GM12878 (cell line): ENCODE data around the gene LYSMD1. TPM values are rescaled to one million over a fixed set of nuclear protein-coding genes. Genes with fewer than 3 reads are reported as not detected.

ENCODE experiments used
- CHD1 ChIP-seq: IDR thresholded peaks from 2 replicates; pipeline ENCODE4 v1.6.1; 2012; ENCODE audit warnings: low read depth, low read length, improper control_type of control experiment
- CREB1 ChIP-seq: IDR thresholded peaks from 2 replicates; pipeline ENCODE4 v1.6.1; 2012; ENCODE audit warnings: low read depth, mild to moderate bottlenecking, inconsistent platforms
- CREM ChIP-seq: IDR thresholded peaks from 2 replicates; pipeline ENCODE4 v1.6.1; 2014; ENCODE audit warnings: antibody characterized with exemption, low read depth
- ESRRA ChIP-seq: IDR thresholded peaks from 2 replicates; pipeline ENCODE4 v1.6.1; 2012; ENCODE audit warnings: mild to moderate bottlenecking, low read length, improper control_type of control experiment
- HDGF ChIP-seq: fragments of 450-650 bp; IDR thresholded peaks from 2 replicates; pipeline ENCODE4 v1.6.1; 2016; ENCODE audit warnings: antibody characterized with exemption
- JUND ChIP-seq: IDR thresholded peaks from 2 replicates; pipeline ENCODE4 v1.6.1; 2012; ENCODE audit warnings: low read depth, mild to moderate bottlenecking, low read length, improper control_type of control experiment, moderate library complexity
- KDM1A ChIP-seq: fragments of 200-600 bp; sonication (generic); IDR thresholded peaks from 2 replicates; pipeline ENCODE4 v1.6.1; 2016; ENCODE audit warnings: borderline replicate concordance
- NBN ChIP-seq: fragments of 450-650 bp; IDR thresholded peaks from 2 replicates; pipeline ENCODE4 v1.6.1; 2016
- NFXL1 ChIP-seq: fragments of 450-650 bp; IDR thresholded peaks from 2 replicates; pipeline ENCODE4 v1.6.1; 2017; ENCODE audit warnings: antibody characterized with exemption, mild to moderate bottlenecking, borderline replicate concordance
- POU2F2 ChIP-seq: IDR thresholded peaks from 3 replicates; pipeline ENCODE4 v1.6.1; 2011; ENCODE audit warnings: low read depth, mild to moderate bottlenecking, low read length, borderline replicate concordance
- RELA ChIP-seq: fragments of 450-650 bp; IDR thresholded peaks from 2 replicates; pipeline ENCODE4 v1.8.0; 2014; ENCODE audit warnings: borderline replicate concordance; ENCODE audit not compliant: partially characterized antibody
- SMAD5 ChIP-seq: IDR thresholded peaks from 2 replicates; pipeline ENCODE4 v1.6.1; 2016; ENCODE audit warnings: antibody characterized with exemption, low read depth
- SMARCA5 ChIP-seq: fragments of 450-650 bp; IDR thresholded peaks from 2 replicates; pipeline ENCODE4 v1.6.1; 2017; ENCODE audit warnings: mild to moderate bottlenecking
- SREBF2 ChIP-seq: IDR thresholded peaks from 2 replicates; pipeline ENCODE4 v1.6.1; 2012; ENCODE audit warnings: mild to moderate bottlenecking, low read length
- YY1 ChIP-seq: IDR thresholded peaks from 2 replicates; pipeline ENCODE4 v1.6.1; 2011; ENCODE audit warnings: low read depth, mild to moderate bottlenecking, low read length
- ZNF207 ChIP-seq: fragments of 450-650 bp; IDR thresholded peaks from 2 replicates; pipeline ENCODE4 v1.6.1; 2014; ENCODE audit warnings: antibody characterized with exemption, mild to moderate bottlenecking, borderline replicate concordance
- ZNF24 ChIP-seq: fragments of 450-650 bp; IDR thresholded peaks from 2 replicates; pipeline ENCODE4 v1.6.1; 2017; ENCODE audit warnings: antibody characterized with exemption, mild to moderate bottlenecking
- ZNF622 ChIP-seq: fragments of 450-650 bp; IDR thresholded peaks from 2 replicates; pipeline ENCODE4 v1.6.1; 2017; ENCODE audit warnings: mild to moderate bottlenecking, inconsistent platforms
- polyA plus RNA-seq, 11 experiments: library from polyadenylated mRNA; depleted of rRNA in 4 of 11; unstranded in 6 of 11; stranded (reverse) in 5 of 11; fragments of >200 nt; fragmentation: Nextera tagmentation in 4 of 11; fragmentation: Illumina TruSeq in 1 of 11; extraction: Ambion mirVana in 4 of 11; extraction: Trizol in 1 of 11; gene quantifications; 1 replicate in 1 of 11; 2 replicates in 10 of 11; pipeline versions ENCODE4 v1.2.1 to v1.2.3, GENCODE V29; 2011 to 2016; ENCODE audit warnings: inconsistent platforms in 2 of 11, missing spikeins in 2 of 11, low read depth in 1 of 11
- total RNA-seq, 4 experiments: library from RNA; depleted of rRNA in 3 of 4; stranded (reverse); fragments of >200 nt in 3 of 4; fragmentation: Illumina TruSeq in 1 of 4; extraction: Trizol in 1 of 4; gene quantifications; 2 replicates each; pipeline versions ENCODE4 v1.2.1 to v1.2.3, GENCODE V29; 2013 to 2021
- TF ChIP-seq, protein P1 (sequence below): fragments of 450-650 bp; IDR thresholded peaks from 2 replicates; pipeline ENCODE4 v1.6.1; 2016; ENCODE audit warnings: mild to moderate bottlenecking
- TF ChIP-seq, protein P2 (sequence below): fragments of 450-650 bp; conservative IDR thresholded peaks from 2 replicates; pipeline ENCODE4 v1.6.1; 2017; ENCODE audit warnings: mild to moderate bottlenecking, moderate library complexity
- TF ChIP-seq, protein P3 (sequence below): IDR thresholded peaks from 2 replicates; pipeline ENCODE4 v1.6.1; 2011; ENCODE audit warnings: borderline replicate concordance, low read depth, mild to moderate bottlenecking, moderate library complexity, mixed read lengths, low read length; ENCODE audit not compliant: insufficient read depth; ENCODE audit errors: extremely low read length
- TF ChIP-seq, protein P4 (sequence below): IDR thresholded peaks from 2 replicates; pipeline ENCODE4 v1.6.1; 2011; ENCODE audit warnings: mild to moderate bottlenecking, low read depth, low read length, moderate library complexity; ENCODE audit not compliant: insufficient replicate concordance
- TF ChIP-seq, protein P5 (sequence below): fragments of 450-650 bp; IDR thresholded peaks from 2 replicates; pipeline ENCODE4 v1.6.1; 2016; ENCODE audit warnings: mild to moderate bottlenecking
- TF ChIP-seq, protein P6 (sequence below): IDR thresholded peaks from 2 replicates; pipeline ENCODE4 v1.6.1; 2012; ENCODE audit warnings: low read depth, low read length, improper control_type of control experiment
- TF ChIP-seq, protein P7 (sequence below): fragments of 150-350 bp; IDR thresholded peaks from 2 replicates; pipeline ENCODE4 v1.6.1; 2014; ENCODE audit warnings: mild to moderate bottlenecking, low read depth, low read length

LYSMD1 gene
- total and polyA plus RNA-seq, 10 of the 15 experiments (the other 5 are each of a cell fraction or from before 2014, with no cell fraction given), result 0.80 to 10.4 (median 6.5) TPM

DNA sequence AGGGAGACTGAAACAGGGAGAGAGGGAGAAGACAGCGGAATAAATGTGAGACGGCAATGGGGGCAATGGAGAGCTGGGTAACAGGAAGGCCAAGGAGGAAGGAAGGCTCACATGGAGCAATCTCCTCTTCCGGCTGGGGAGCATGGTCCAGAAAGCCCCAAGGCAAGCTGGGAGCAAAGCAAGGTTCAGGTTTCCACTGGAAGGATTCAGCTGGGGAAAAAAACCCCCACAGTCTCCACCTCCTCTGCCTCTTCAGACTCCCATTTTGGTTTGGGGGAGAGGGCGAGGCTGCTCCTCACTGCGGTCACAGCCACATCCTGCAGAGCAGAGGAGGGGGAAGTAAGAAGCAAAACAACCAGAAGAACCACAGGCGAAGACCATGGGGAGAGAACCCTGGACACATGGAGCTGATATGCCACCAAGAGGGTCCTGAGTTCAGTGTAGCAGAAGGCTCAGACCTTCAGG lies 8.6 kb downstream of the LYSMD1 start (continued):
- TF ChIP-seq, protein P1, sequence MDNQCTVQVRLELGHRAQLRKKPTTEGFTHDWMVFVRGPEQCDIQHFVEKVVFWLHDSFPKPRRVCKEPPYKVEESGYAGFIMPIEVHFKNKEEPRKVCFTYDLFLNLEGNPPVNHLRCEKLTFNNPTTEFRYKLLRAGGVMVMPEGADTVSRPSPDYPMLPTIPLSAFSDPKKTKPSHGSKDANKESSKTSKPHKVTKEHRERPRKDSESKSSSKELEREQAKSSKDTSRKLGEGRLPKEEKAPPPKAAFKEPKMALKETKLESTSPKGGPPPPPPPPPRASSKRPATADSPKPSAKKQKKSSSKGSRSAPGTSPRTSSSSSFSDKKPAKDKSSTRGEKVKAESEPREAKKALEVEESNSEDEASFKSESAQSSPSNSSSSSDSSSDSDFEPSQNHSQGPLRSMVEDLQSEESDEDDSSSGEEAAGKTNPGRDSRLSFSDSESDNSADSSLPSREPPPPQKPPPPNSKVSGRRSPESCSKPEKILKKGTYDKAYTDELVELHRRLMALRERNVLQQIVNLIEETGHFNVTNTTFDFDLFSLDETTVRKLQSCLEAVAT, result 0 out of 2 replicates have a peak, but pooled peaks have one; percentile 42
- TF ChIP-seq SMARCA5 (no peak), NBN (peak; percentile 53; the same call in 1 of the 2 replicates), JUND (no peak), HDGF (no peak), CREM (no peak), CREB1 (no peak), SREBF2 (no peak), KDM1A (no peak), SMAD5 (no peak), RELA (no peak), YY1 (peak; percentile 60; the same call in 1 of the 2 replicates), ZNF622 (no peak), ESRRA (no peak), NFXL1 (no peak), CHD1 (no peak), ZNF207 (no peak), POU2F2 (0 out of 3 replicates have a peak, but pooled peaks have one; percentile 10), ZNF24 (no peak)
- TF ChIP-seq, protein P2, sequence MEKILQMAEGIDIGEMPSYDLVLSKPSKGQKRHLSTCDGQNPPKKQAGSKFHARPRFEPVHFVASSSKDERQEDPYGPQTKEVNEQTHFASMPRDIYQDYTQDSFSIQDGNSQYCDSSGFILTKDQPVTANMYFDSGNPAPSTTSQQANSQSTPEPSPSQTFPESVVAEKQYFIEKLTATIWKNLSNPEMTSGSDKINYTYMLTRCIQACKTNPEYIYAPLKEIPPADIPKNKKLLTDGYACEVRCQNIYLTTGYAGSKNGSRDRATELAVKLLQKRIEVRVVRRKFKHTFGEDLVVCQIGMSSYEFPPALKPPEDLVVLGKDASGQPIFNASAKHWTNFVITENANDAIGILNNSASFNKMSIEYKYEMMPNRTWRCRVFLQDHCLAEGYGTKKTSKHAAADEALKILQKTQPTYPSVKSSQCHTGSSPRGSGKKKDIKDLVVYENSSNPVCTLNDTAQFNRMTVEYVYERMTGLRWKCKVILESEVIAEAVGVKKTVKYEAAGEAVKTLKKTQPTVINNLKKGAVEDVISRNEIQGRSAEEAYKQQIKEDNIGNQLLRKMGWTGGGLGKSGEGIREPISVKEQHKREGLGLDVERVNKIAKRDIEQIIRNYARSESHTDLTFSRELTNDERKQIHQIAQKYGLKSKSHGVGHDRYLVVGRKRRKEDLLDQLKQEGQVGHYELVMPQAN, result no peak
- TF ChIP-seq, protein P3, sequence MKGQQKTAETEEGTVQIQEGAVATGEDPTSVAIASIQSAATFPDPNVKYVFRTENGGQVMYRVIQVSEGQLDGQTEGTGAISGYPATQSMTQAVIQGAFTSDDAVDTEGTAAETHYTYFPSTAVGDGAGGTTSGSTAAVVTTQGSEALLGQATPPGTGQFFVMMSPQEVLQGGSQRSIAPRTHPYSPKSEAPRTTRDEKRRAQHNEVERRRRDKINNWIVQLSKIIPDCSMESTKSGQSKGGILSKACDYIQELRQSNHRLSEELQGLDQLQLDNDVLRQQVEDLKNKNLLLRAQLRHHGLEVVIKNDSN, result no peak
- TF ChIP-seq, protein P4, sequence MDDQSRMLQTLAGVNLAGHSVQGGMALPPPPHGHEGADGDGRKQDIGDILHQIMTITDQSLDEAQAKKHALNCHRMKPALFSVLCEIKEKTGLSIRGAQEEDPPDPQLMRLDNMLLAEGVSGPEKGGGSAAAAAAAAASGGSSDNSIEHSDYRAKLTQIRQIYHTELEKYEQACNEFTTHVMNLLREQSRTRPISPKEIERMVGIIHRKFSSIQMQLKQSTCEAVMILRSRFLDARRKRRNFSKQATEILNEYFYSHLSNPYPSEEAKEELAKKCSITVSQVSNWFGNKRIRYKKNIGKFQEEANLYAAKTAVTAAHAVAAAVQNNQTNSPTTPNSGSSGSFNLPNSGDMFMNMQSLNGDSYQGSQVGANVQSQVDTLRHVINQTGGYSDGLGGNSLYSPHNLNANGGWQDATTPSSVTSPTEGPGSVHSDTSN, result no peak
- TF ChIP-seq, protein P5, sequence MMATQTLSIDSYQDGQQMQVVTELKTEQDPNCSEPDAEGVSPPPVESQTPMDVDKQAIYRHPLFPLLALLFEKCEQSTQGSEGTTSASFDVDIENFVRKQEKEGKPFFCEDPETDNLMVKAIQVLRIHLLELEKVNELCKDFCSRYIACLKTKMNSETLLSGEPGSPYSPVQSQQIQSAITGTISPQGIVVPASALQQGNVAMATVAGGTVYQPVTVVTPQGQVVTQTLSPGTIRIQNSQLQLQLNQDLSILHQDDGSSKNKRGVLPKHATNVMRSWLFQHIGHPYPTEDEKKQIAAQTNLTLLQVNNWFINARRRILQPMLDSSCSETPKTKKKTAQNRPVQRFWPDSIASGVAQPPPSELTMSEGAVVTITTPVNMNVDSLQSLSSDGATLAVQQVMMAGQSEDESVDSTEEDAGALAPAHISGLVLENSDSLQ, result no peak
- TF ChIP-seq, protein P6, sequence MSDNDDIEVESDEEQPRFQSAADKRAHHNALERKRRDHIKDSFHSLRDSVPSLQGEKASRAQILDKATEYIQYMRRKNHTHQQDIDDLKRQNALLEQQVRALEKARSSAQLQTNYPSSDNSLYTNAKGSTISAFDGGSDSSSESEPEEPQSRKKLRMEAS, result no peak
- TF ChIP-seq, protein P7, sequence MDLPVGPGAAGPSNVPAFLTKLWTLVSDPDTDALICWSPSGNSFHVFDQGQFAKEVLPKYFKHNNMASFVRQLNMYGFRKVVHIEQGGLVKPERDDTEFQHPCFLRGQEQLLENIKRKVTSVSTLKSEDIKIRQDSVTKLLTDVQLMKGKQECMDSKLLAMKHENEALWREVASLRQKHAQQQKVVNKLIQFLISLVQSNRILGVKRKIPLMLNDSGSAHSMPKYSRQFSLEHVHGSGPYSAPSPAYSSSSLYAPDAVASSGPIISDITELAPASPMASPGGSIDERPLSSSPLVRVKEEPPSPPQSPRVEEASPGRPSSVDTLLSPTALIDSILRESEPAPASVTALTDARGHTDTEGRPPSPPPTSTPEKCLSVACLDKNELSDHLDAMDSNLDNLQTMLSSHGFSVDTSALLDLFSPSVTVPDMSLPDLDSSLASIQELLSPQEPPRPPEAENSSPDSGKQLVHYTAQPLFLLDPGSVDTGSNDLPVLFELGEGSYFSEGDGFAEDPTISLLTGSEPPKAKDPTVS, result no peak
